Adrenal gland (tissue), 12 donors: ENCODE data around the gene DMPK. TPM values are rescaled to one million over a fixed set of nuclear protein-coding genes. Genes with fewer than 3 reads are reported as not detected.
A peak's percentile ranks its signal among the peaks of the same experiment; 100 is the strongest.

Experiments
- DNase-seq, 7 donors: peaks; one replicate each; pipeline ENCODE4 v3.0.0-alpha.2; 2019 to 2020
- H3K27ac ChIP-seq, 5 donors: fragments of 200-600 bp; sonication (generic) in 4 of 5; 1 replicate in 3 of 5; 2 replicates in 2 of 5; pipeline versions ENCODE4 v1.5.1 to v1.8.0; 2016 to 2020; ENCODE audit warnings: mild to moderate bottlenecking in 1 of 5
- H3K27me3 ChIP-seq: fragments of 200-600 bp; 2 replicates; pipeline ENCODE4 v1.8.0; 2021
- H3K36me3 ChIP-seq, 2 donors: fragments of 200-600 bp; replicated peaks in 1 of 2; 1 replicate in 1 of 2; 2 replicates in 1 of 2; pipeline versions ENCODE4 v1.5.1 to v1.8.0; 2018 to 2022
- H3K4me1 ChIP-seq, 2 donors: fragments of 200-600 bp; replicated peaks in 1 of 2; 1 replicate in 1 of 2; 2 replicates in 1 of 2; pipeline versions ENCODE4 v1.5.1 to v1.8.0; 2018 to 2021
- H3K4me3 ChIP-seq, 4 donors: fragments of 200-600 bp; sonication (generic) in 3 of 4; one replicate each; pipeline ENCODE4 v1.5.1; 2016 to 2018
- H3K9me3 ChIP-seq, 3 donors: fragments of 200-600 bp; sonication (generic) in 1 of 3; replicated peaks in 1 of 3; 1 replicate in 2 of 3; 2 replicates in 1 of 3; pipeline versions ENCODE4 v1.5.1 to v1.8.0; 2016 to 2021
- CTCF ChIP-seq, 6 experiments: fragments of 450-650 bp in 4 of 6; fragments of 200-600 bp in 2 of 6; sonication (generic) in 1 of 6; IDR thresholded peaks; 1 replicate in 5 of 6; 2 replicates in 1 of 6; pipeline versions ENCODE4 v1.5.1 to v1.8.0; 2016 to 2021; ENCODE audit warnings: antibody characterized with exemption in 6 of 6, mild to moderate bottlenecking in 2 of 6, moderate library complexity in 1 of 6
- POLR2A ChIP-seq, 2 donors: fragments of 450-650 bp; IDR thresholded peaks; one replicate each; pipeline ENCODE4 v1.6.1; 2017; ENCODE audit warnings: antibody characterized with exemption in 2 of 2, mild to moderate bottlenecking in 2 of 2, moderate library complexity in 1 of 2
- WGBS, 4 donors: extraction: QIAGEN DNeasy Blood & Tissue Kit in 2 of 4; methylation state at CpG; one replicate each; pipeline versions ENCODE4 v1.1.5 to v1.1.7; 2013 to 2017; 5-methylcytosine and 5-hydroxymethylcytosine counted together
- intact Hi-C, 2 donors: fragments of 100-400 bp; cut with DNase I; formaldehyde crosslinking; loops; one replicate each; pipeline versions ENCODE4 v1.14.1 to v1.15.0; 2022 to 2023
- polyA plus RNA-seq, 3 donors: library from polyadenylated mRNA; stranded (reverse); fragments of 200-250 nt in 2 of 3; fragments of 350-450 nt in 1 of 3; fragmentation: Illumina TruSeq in 1 of 3; extraction: RNeasy Lipid Tissue Mini Kit (QIAGEN cat#74804) in 1 of 3; gene quantifications; one replicate each; pipeline ENCODE4 v1.2.3, GENCODE V29; 2013 to 2014
- total RNA-seq, 9 donors: library from RNA; depleted of rRNA in 4 of 9; stranded (reverse); fragments of >200 nt in 4 of 9; fragments of 120-200 nt in 1 of 9; fragmentation: NEBNext Ultra II Directional in 1 of 9; extraction: Animal tissue kit (Norgen Biotek cat#: 25700) in 1 of 9; gene quantifications; one replicate each; pipeline versions ENCODE4 v1.1.0 to v1.2.4, GENCODE V29; 2013 to 2023
- donor health status: healthy with polysubstance abuse.
- donor health status: Bipolar disorder and iron deficiency.
- donor health status: DM: yes; HTN: yes; CAD: no.
- donor health status: DM: no; HTN: no; CAD: no.
- donor health status: DM: no; HTN: no; CAD: no.
- donor health status: DM: yes; HTN: yes; CAD: no.

Gene DMPK
- total and polyA plus RNA-seq, 12 donors = 76.8 to 748 (median 129) TPM

- intact Hi-C loops = no loop called here
- no peak for DNase-seq
- WGBS, 4 donors = 61 to 91% (median 74%) methylated on average over 8 of the region's 8 CpGs
- Histone ChIP-seq H3K27me3 (no peaks in the 10 kb centered on the region), H3K9me3 (no peaks in the 10 kb centered on the region), H3K36me3 (peaks cover 0 to 48% of the 10 kb centered on the region in 2 donors), H3K4me1 (peaks cover 8 to 19% of the 10 kb centered on the region in 2 donors), H3K4me3 (no peak overlapping the region), H3K27ac (no peak overlapping the region)
- TF ChIP-seq POLR2A (IDR thresholded peaks at IDR 0.05) = no peak
- TF ChIP-seq CTCF (IDR thresholded peaks at IDR 0.05) = no peak
Observed at GRCh38 chr19:45790942-45791341, 8.7 kb upstream of the DMPK start.

- Histone ChIP-seq H3K36me3 (peaks cover 0 to 55% of the 10 kb centered on the region in 2 donors), H3K27ac (no peak overlapping the region), H3K27me3 (no peaks in the 10 kb centered on the region), H3K4me1 (peaks cover 8 to 19% of the 10 kb centered on the region in 2 donors), H3K9me3 (no peaks in the 10 kb centered on the region), H3K4me3 (no peak overlapping the region)
- TF ChIP-seq POLR2A (IDR thresholded peaks at IDR 0.05) = no peak
- TF ChIP-seq CTCF (IDR thresholded peaks at IDR 0.05) = no peak
- intact Hi-C loops = no loop called here
- WGBS, 4 donors = 89 to 94% (median 92%) methylated on average over 15 of the region's 15 CpGs
- no peak for DNase-seq
Observed at GRCh38 chr19:45789035-45789786, 6.9 kb upstream of the DMPK start.

- H3K4me3 ChIP-seq = no peak overlapping the region
- TF ChIP-seq POLR2A (IDR thresholded peaks at IDR 0.05) (no peak), CTCF (IDR thresholded peaks at IDR 0.05) (no peak)
- 91 to 94% (median 92%) methylated on average over 14 to 21 of the region's 21 CpGs for WGBS, 4 donors
- H3K27ac ChIP-seq = no peak overlapping the region
- DNase-seq = no peak
- peaks cover 18 to 26% of the 10 kb centered on the region in 2 donors for H3K4me1 ChIP-seq
- intact Hi-C loops = no loop called here
- no peaks in the 10 kb centered on the region for H3K27me3 ChIP-seq
- H3K36me3 ChIP-seq = peaks cover 0 to 55% of the 10 kb centered on the region in 2 donors
- no peaks in the 10 kb centered on the region for H3K9me3 ChIP-seq
Observed at GRCh38 chr19:45786533-45786894, 4.2 kb upstream of the DMPK start.

- intact Hi-C loops = no loop called here
- Histone ChIP-seq H3K36me3 (peaks cover 0 to 55% of the 10 kb centered on the region in 2 donors), H3K27ac (no peak overlapping the region), H3K9me3 (no peaks in the 10 kb centered on the region), H3K27me3 (no peaks in the 10 kb centered on the region), H3K4me3 (no peak overlapping the region), H3K4me1 (peaks cover 18 to 23% of the 10 kb centered on the region in 2 donors)
- TF ChIP-seq CTCF (IDR thresholded peaks at IDR 0.05) (no peak), POLR2A (IDR thresholded peaks at IDR 0.05) (no peak)
- DNase-seq = peak in 1 of 7 donors; percentile 31
- WGBS, 4 donors = 87 to 94% (median 90%) methylated on average over 12 to 55 of the region's 57 CpGs
Observed at GRCh38 chr19:45785781-45786532, 3.7 kb upstream of the DMPK start.
